ENCODE measurements around the gene GFRA3. TPM values are rescaled to one million over a fixed set of nuclear protein-coding genes. Genes with fewer than 3 reads are reported as not detected.

GFRA3 gene
- total RNA-seq, 1 donor from 2014 or later: 0.60 TPM

DNA sequence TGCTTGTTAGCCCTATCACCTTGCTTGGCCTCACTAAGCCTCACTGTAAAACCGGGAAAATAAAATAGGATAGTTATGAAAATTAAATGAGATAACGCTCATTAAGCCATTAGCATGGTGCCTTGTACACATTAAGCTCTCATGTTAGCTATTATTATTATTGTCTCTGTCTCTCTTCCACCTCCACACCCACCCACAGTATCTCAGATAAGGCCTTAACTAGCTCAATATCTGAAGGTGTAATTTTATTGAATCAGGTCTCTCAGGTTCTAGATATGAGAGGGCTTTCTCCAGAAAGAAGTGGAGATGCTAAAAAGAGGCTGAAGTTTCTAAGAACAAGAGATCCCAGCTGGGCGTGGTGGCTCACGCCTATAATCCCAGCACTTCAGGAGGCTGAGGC lies 27.6 kb downstream of the GFRA3 start:
- DNase-seq (ENCODE audit: low spot score): no peak

GRCh38 chr5:138246334-138246733 lies 28.1 kb downstream of the GFRA3 start:
- no peak for DNase-seq (ENCODE audit: low spot score)

GRCh38 chr5:138245717-138246116 lies 28.7 kb downstream of the GFRA3 start:
- DNase-seq (ENCODE audit: low spot score): no peak

DNA sequence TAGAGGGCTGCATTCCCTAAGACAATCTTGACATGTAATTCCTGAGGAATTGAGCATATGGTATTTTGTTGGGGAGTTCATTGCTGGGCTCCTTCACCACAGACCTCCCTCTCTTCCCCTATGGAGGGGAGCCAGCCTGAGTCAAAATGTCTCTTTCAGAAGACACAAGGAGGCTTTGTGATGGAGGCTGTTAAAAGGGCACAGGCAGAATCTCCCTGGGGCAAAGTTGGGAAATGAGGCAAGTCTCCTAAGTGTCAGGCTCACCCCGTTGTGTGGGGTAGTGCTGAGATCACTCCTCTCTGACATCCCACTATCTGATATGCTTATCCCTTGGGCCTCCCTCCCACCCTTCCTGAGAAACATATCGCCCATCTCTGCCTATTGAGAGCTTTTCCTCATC lies 30.6 kb downstream of the GFRA3 start:
- DNase-seq (ENCODE audit: low spot score): no peak

- no peak for DNase-seq (ENCODE audit: low spot score)
Measured at GRCh38 chr5:138241688-138242571, 32.5 kb downstream of the GFRA3 start.

- DNase-seq (ENCODE audit: low spot score): no peak
Measured at GRCh38 chr5:138240650-138241385, 33.6 kb downstream of the GFRA3 start.

- no peak for DNase-seq (ENCODE audit: low spot score)
Measured at GRCh38 chr5:138238034-138238433, 36.4 kb downstream of the GFRA3 start.

DNA sequence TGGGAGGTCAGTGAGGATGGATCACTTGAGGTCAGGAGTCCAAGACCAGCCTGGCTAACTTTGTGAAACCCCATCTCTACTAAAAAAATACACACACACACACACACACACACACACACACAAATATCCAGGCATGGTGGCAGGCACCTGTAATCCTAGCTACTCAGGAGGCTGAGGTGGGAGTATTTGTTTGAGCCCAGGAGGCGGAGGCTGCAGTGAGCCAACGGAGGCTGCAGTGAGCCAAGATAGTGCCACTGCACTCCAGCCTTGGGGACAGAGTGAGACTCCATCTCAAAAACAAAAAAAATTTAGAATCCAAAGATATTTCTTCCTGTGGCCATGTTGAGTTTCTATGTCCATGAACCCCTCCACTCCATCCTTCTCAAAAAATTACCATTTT lies 39.8 kb downstream of the GFRA3 start:
- DNase-seq (ENCODE audit: low spot score): no peak

GRCh38 chr5:138233280-138233679 lies 41.1 kb downstream of the GFRA3 start:
- DNase-seq (ENCODE audit: low spot score): no peak

DNA sequence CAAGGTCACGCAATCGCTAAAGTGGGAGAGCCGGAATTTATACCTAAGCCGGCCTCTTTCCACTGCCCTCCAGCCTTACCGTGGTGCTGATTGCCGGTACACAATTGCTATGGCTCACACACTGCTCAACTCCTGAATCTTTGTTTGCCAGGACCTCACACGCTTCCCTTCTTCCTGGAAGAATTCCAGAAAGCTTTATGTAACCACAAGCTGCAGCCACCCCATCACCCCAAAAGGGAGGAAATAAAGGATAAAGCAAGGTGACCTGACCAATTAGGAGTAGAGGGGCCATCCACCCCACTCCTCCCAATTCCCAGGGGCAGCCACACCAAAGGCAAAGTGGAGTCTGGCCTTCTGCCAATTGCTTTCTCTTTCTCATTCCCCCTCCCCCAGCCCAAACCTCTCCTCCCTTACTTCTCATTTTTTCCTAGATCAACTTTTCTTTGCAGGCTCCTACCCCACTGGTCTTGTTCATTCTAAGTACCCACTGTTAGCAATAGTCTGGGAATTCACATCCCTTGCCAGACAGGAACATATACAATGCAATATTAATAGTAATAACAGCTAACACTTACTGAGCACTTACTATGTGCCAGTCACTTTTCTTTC lies 43.3 kb downstream of the GFRA3 start:
- DNase-seq (ENCODE audit: low spot score): no peak

GRCh38 chr5:138230261-138230660 lies 44.2 kb downstream of the GFRA3 start:
- DNase-seq (ENCODE audit: low spot score): peak; percentile 45

GRCh38 chr5:138229387-138229786 lies 45.0 kb downstream of the GFRA3 start:
- no peak for DNase-seq (ENCODE audit: low spot score)

DNA sequence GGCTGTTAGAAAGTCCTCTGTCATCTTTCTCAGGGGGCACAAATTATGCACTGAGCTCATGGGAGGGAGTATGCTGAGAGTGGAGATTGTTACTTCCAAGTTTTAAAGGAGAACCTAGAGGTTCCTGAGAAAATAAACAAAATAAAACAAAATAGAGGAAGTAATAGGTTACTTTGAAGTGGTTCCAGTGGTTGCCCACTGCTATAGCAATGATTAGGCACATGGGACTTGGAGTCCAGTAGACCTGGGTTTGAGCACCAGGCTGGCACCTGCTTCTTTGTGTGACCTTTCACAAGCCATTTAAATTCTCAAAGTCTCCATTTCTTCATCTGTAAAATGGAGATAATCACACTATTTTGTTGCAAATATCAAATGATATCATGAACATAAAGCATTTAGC lies 47.5 kb downstream of the GFRA3 start:
- no peak for DNase-seq (ENCODE audit: low spot score)

DNA sequence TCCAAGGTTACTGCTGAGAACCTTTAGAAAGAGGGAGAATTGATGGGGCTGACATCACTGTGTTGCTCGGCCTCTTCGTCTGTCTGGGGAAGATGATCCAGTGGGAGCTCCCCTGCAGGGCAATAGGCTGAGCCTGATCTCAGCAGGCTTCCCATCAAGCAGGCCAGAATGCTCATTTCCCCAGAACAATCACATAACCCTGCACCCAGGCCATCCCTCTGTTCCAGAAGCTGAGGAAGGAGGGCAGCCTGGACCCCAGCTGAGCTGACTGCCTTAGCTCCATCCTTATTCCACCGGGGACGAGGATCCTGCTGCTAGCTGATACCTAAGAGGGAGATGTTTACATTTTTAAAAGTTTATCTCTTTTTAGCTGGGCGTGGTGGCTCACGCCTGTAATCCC lies 49.7 kb downstream of the GFRA3 start:
- no peak for DNase-seq (ENCODE audit: low spot score)

- no peak for DNase-seq (ENCODE audit: low spot score)
Measured at GRCh38 chr5:138223532-138223931, 50.9 kb downstream of the GFRA3 start.

DNA sequence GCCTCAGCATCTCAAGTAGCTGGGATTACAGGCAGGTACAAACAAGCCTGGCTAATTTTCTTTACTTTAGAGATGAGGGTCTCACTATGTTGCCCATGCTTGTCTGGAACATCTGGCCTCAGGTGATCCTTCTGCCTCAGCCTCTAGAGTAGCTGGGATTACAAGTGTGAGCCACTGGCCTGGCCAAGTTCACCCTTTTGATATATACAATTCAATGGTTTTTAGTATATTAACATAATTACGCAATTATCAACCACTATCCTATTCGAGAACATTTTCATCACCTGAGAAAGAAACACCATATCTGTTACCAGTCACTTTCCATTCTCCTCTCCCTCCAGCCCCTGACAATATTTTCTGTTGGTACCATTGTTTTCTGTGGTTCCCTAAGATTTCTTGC lies 57.6 kb downstream of the GFRA3 start:
- DNase-seq (ENCODE audit: low spot score): no peak

- DNase-seq (ENCODE audit: low spot score): peak; percentile 95
Measured at GRCh38 chr5:138213161-138214029, 61.0 kb downstream of the GFRA3 start, which contains the start of gene CDC23. CDC23 (minus strand) TSS chr5:138213323; CDS start chr5:138213312, 11 bp downstream.

DNA sequence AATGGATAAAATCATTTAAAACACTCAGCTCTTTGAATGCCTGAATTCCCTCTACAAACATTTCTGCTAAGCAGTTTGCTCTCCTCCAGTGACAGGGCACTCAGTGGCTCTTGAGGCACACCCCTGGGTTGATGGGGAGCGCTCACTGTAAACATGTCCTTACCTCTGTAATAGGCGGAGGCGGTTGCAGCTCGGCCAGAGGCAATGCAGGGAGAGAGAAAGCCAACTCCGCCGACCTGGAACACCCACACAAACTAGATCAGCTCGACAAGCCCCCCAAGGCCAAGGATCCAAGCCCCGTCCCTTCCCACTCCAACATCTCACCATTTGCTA lies 61.6 kb downstream of the GFRA3 start:
- DNase-seq (ENCODE audit: low spot score): no peak

DNA sequence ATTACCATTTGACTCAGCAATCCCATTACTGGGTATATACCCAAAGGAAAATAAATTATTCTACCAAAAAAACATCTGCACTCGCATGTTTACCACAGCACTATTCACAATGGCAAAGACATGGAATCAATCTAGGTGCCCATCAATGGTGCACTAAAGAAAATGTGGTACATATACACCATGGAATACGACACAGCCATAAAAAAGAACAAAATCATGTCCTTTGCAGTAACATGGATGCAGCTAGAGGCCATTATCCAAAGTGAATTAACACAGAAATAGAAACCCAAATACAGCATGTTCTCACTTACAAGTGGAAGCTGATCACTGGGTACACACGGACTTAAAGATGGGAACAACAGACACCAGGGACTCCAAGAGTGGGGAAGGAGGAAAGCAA lies 63.4 kb downstream of the GFRA3 start:
- no peak for DNase-seq (ENCODE audit: low spot score)
